GM23338 (cell line): Measurements from ENCODE around the gene COMMD10. TPM values are rescaled to one million over a fixed set of nuclear protein-coding genes. Genes with fewer than 3 reads are reported as not detected.

Source experiments
- ATAC-seq: fragments of 200-7000 bp; cut with Tn5 transposase; 3 replicates; pipeline ENCODE4 v1.9.1; 2020
- DNase-seq: peaks from one replicate; pipeline ENCODE4 v3.0.0-alpha.2; 2015; ENCODE audit warnings: low spot score
- H2AFZ ChIP-seq: fragments of 200-600 bp; sonication (generic); 2 replicates; pipeline ENCODE4 v1.8.0; 2016; ENCODE audit warnings: antibody characterized with exemption, mild to moderate bottlenecking, moderate library complexity
- H3F3A ChIP-seq: fragments of 200-600 bp; sonication (generic); replicated peaks from 2 replicates; pipeline ENCODE4 v1.8.0; 2017; ENCODE audit warnings: antibody characterized with exemption, mixed run types, low read depth
- H3K27ac ChIP-seq: fragments of 200-600 bp; sonication (generic); 2 replicates; pipeline ENCODE4 v1.6.1; 2016; ENCODE audit warnings: low read depth
- H3K27me3 ChIP-seq: fragments of 200-600 bp; sonication (generic); 2 replicates; pipeline ENCODE4 v1.8.0; 2016; ENCODE audit warnings: mild to moderate bottlenecking, mixed run types, moderate library complexity; ENCODE audit not compliant: insufficient read depth
- H3K36me3 ChIP-seq: fragments of 200-600 bp; sonication (generic); 2 replicates; pipeline ENCODE4 v1.8.0; 2016; ENCODE audit warnings: mild to moderate bottlenecking; ENCODE audit not compliant: insufficient read depth
- H3K4me1 ChIP-seq: fragments of 200-600 bp; sonication (generic); 2 replicates; pipeline ENCODE4 v1.8.0; 2016; ENCODE audit warnings: mild to moderate bottlenecking, moderate library complexity; ENCODE audit not compliant: insufficient read depth
- H3K4me2 ChIP-seq: fragments of 200-600 bp; sonication (generic); 2 replicates; pipeline ENCODE4 v1.7.1; 2017; ENCODE audit warnings: mixed run types
- H3K4me3 ChIP-seq: fragments of 200-600 bp; sonication (generic); 2 replicates; pipeline ENCODE4 v1.6.1; 2016; ENCODE audit warnings: mixed run types
- H3K79me2 ChIP-seq: fragments of 200-600 bp; sonication (generic); replicated peaks from 2 replicates; pipeline ENCODE4 v1.8.0; 2017; ENCODE audit warnings: mild to moderate bottlenecking; ENCODE audit not compliant: insufficient read depth
- H3K9me2 ChIP-seq: fragments of 200-600 bp; sonication (generic); 2 replicates; pipeline ENCODE4 v1.8.0; 2017; ENCODE audit not compliant: insufficient read depth
- H4K20me1 ChIP-seq: fragments of 200-600 bp; sonication (generic); replicated peaks from 2 replicates; pipeline ENCODE4 v1.8.0; 2017; ENCODE audit warnings: mild to moderate bottlenecking; ENCODE audit not compliant: insufficient read depth
- H3K27ac Mint-ChIP-seq: 2 replicates; pipeline ENCODE4 v1.8.0; 2020; ENCODE audit warnings: inconsistent platforms, mild to moderate bottlenecking, moderate library complexity, mixed read lengths
- H3K27me3 Mint-ChIP-seq: 3 replicates; pipeline ENCODE4 v1.8.0; 2022; ENCODE audit warnings: low read depth, mild to moderate bottlenecking, moderate library complexity, mixed read lengths, inconsistent platforms; ENCODE audit not compliant: insufficient read depth, poor library complexity
- H3K36me3 Mint-ChIP-seq: 3 replicates; pipeline ENCODE4 v1.8.0; 2021; ENCODE audit warnings: low read depth, mild to moderate bottlenecking, inconsistent platforms, moderate library complexity, mixed read lengths
- H3K4me1 Mint-ChIP-seq: 3 replicates; pipeline ENCODE4 v1.8.0; 2020; ENCODE audit warnings: mild to moderate bottlenecking, inconsistent platforms, mixed read lengths
- H3K4me3 Mint-ChIP-seq: 3 replicates; pipeline ENCODE4 v1.8.0; 2021; ENCODE audit warnings: moderate library complexity, mild to moderate bottlenecking, inconsistent platforms, mixed read lengths
- H3K9me3 Mint-ChIP-seq: 3 replicates; pipeline ENCODE4 v1.8.0; 2020; ENCODE audit warnings: moderate library complexity, mild to moderate bottlenecking, inconsistent platforms, mixed read lengths
- CREB1 ChIP-seq: fragments of 250-450 bp; sonication (Bioruptor Pico); IDR thresholded peaks from 2 replicates; pipeline ENCODE4 v1.5.0; 2020; ENCODE audit warnings: low read depth, mild to moderate bottlenecking, moderate library complexity
- EZH2 ChIP-seq: fragments of 200-600 bp; sonication (generic); IDR thresholded peaks from one replicate; pipeline ENCODE4 v1.8.0; 2017; ENCODE audit warnings: antibody characterized with exemption, mild to moderate bottlenecking, low read depth; ENCODE audit not compliant: unreplicated experiment
- EZH2phosphoT487 ChIP-seq: fragments of 200-600 bp; sonication (generic); IDR thresholded peaks from one replicate; pipeline ENCODE4 v1.8.1; 2018; ENCODE audit warnings: antibody characterized with exemption; ENCODE audit not compliant: unreplicated experiment
- JUNB ChIP-seq: IDR thresholded peaks from one replicate; pipeline ENCODE4 v1.6.1; 2016; ENCODE audit warnings: antibody characterized with exemption; ENCODE audit not compliant: unreplicated experiment
- NANOG ChIP-seq: IDR thresholded peaks from 2 replicates; pipeline ENCODE4 v1.6.1; 2016; ENCODE audit warnings: antibody characterized with exemption, borderline replicate concordance
- POLR2AphosphoS5 ChIP-seq: IDR thresholded peaks from 2 replicates; pipeline ENCODE4 v1.6.1; 2016; ENCODE audit warnings: antibody characterized with exemption, low read depth
- STAT1 ChIP-seq: IDR thresholded peaks from one replicate; pipeline ENCODE4 v1.6.1; 2016; ENCODE audit warnings: antibody characterized with exemption; ENCODE audit not compliant: unreplicated experiment
- ZNF114 ChIP-seq: fragments of 250-450 bp; sonication (Bioruptor Pico); IDR thresholded peaks from 2 replicates; pipeline ENCODE4 v1.5.0; 2020; ENCODE audit warnings: mild to moderate bottlenecking, moderate library complexity
- ZNF331 ChIP-seq: fragments of 250-450 bp; sonication (Bioruptor Pico); IDR thresholded peaks from 2 replicates; pipeline ENCODE4 v1.5.0; 2020; ENCODE audit warnings: low read depth, mild to moderate bottlenecking, moderate library complexity
- polyA plus RNA-seq: library from polyadenylated mRNA; unstranded; fragments of >200 nt; fragmentation: Nextera tagmentation; extraction: Ambion mirVana; gene quantifications from 2 replicates; pipeline ENCODE4 v1.2.1, GENCODE V29; 2016
- total RNA-seq: library from RNA; depleted of rRNA; stranded (reverse); fragments of >200 nt; shearing (Covaris generic); gene quantifications from 2 replicates; pipeline ENCODE4 v1.2.3, GENCODE V29; 2014
- TF ChIP-seq, protein P1 (sequence below), 2 experiments: fragments of 200-600 bp in 1 of 2; sonication (generic) in 1 of 2; conservative IDR thresholded peaks; 2 replicates each; pipeline versions ENCODE4 v1.5.1 to v1.6.1; 2016 to 2017; ENCODE audit warnings: antibody characterized with exemption in 2 of 2, low read depth in 2 of 2, mild to moderate bottlenecking in 2 of 2, moderate library complexity in 1 of 2
- TF ChIP-seq, protein P2 (sequence below): IDR thresholded peaks from one replicate; pipeline ENCODE4 v1.6.1; 2018; ENCODE audit warnings: antibody characterized with exemption; ENCODE audit not compliant: unreplicated experiment
- TF ChIP-seq, protein P3 (sequence below): fragments of 250-450 bp; sonication (Bioruptor Pico); IDR thresholded peaks from 2 replicates; pipeline ENCODE4 v1.5.0; 2020; ENCODE audit warnings: mild to moderate bottlenecking, moderate library complexity
- TF ChIP-seq, protein P4 (sequence below): IDR thresholded peaks from 2 replicates; pipeline ENCODE4 v1.6.1; 2016; ENCODE audit warnings: antibody characterized with exemption

COMMD10 gene
- total and polyA plus RNA-seq, 2 experiments from 2014 or later, result 58.5 to 84.0 TPM

DNA sequence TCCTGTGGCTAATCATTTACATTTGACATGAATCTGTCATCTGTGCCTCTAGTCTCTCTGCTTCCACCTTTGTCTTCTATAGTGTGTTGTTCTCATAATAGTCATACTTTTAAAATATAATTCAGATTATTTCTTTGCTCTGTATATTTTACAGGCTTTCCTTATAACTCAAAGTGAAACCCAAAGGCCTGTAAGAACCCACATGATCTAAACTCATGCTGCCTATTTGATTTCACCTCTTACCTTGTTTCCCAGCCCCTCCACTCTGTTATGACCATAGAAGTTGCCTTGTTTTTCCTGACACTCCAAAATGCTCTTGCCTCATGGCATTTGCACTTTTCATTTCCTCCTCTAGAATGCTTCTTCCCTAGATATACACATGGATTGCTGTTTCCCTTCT, 74.2 kb downstream of the COMMD10 start:
- Mint-ChIP-seq H3K27ac (no peak overlapping the region), H3K9me3 (no peaks in the 10 kb centered on the region), H3K4me1 (peaks cover 3% of the 10 kb centered on the region; the same call in 1 of the 3 replicates), H3K27me3 (no peaks in the 10 kb centered on the region), H3K4me3 (no peak overlapping the region), H3K36me3 (no peaks in the 10 kb centered on the region)
- Histone ChIP-seq H3K4me2 (no peak overlapping the region), H3K4me1 (no peaks in the 10 kb centered on the region), H3K27me3 (no peaks in the 10 kb centered on the region), H2AFZ (no peak overlapping the region), H3K27ac (no peak overlapping the region), H3K79me2 (0 out of 2 replicates have a peak, but pooled peaks cover 4% of the 10 kb centered on the region), H3F3A (no peaks in the 10 kb centered on the region), H3K4me3 (no peak overlapping the region), H4K20me1 (no peaks in the 10 kb centered on the region), H3K36me3 (no peaks in the 10 kb centered on the region), H3K9me2 (no peaks in the 10 kb centered on the region)
- TF ChIP-seq, protein P1, sequence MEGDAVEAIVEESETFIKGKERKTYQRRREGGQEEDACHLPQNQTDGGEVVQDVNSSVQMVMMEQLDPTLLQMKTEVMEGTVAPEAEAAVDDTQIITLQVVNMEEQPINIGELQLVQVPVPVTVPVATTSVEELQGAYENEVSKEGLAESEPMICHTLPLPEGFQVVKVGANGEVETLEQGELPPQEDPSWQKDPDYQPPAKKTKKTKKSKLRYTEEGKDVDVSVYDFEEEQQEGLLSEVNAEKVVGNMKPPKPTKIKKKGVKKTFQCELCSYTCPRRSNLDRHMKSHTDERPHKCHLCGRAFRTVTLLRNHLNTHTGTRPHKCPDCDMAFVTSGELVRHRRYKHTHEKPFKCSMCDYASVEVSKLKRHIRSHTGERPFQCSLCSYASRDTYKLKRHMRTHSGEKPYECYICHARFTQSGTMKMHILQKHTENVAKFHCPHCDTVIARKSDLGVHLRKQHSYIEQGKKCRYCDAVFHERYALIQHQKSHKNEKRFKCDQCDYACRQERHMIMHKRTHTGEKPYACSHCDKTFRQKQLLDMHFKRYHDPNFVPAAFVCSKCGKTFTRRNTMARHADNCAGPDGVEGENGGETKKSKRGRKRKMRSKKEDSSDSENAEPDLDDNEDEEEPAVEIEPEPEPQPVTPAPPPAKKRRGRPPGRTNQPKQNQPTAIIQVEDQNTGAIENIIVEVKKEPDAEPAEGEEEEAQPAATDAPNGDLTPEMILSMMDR (conservative IDR thresholded peaks at IDR 0.05; ENCODE audit: low read depth in 2 of 2), result no peak
- TF ChIP-seq ZNF331 (CRISPR knock-in tag) (no peak), EZH2phosphoT487 (no peak), CREB1 (no peak), POLR2AphosphoS5 (no peak), ZNF114 (CRISPR knock-in tag) (no peak), JUNB (no peak), EZH2 (no peak), NANOG (no peak), STAT1 (no peak)
- TF ChIP-seq, protein P2, sequence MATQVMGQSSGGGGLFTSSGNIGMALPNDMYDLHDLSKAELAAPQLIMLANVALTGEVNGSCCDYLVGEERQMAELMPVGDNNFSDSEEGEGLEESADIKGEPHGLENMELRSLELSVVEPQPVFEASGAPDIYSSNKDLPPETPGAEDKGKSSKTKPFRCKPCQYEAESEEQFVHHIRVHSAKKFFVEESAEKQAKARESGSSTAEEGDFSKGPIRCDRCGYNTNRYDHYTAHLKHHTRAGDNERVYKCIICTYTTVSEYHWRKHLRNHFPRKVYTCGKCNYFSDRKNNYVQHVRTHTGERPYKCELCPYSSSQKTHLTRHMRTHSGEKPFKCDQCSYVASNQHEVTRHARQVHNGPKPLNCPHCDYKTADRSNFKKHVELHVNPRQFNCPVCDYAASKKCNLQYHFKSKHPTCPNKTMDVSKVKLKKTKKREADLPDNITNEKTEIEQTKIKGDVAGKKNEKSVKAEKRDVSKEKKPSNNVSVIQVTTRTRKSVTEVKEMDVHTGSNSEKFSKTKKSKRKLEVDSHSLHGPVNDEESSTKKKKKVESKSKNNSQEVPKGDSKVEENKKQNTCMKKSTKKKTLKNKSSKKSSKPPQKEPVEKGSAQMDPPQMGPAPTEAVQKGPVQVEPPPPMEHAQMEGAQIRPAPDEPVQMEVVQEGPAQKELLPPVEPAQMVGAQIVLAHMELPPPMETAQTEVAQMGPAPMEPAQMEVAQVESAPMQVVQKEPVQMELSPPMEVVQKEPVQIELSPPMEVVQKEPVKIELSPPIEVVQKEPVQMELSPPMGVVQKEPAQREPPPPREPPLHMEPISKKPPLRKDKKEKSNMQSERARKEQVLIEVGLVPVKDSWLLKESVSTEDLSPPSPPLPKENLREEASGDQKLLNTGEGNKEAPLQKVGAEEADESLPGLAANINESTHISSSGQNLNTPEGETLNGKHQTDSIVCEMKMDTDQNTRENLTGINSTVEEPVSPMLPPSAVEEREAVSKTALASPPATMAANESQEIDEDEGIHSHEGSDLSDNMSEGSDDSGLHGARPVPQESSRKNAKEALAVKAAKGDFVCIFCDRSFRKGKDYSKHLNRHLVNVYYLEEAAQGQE, result no peak
- TF ChIP-seq, protein P3, sequence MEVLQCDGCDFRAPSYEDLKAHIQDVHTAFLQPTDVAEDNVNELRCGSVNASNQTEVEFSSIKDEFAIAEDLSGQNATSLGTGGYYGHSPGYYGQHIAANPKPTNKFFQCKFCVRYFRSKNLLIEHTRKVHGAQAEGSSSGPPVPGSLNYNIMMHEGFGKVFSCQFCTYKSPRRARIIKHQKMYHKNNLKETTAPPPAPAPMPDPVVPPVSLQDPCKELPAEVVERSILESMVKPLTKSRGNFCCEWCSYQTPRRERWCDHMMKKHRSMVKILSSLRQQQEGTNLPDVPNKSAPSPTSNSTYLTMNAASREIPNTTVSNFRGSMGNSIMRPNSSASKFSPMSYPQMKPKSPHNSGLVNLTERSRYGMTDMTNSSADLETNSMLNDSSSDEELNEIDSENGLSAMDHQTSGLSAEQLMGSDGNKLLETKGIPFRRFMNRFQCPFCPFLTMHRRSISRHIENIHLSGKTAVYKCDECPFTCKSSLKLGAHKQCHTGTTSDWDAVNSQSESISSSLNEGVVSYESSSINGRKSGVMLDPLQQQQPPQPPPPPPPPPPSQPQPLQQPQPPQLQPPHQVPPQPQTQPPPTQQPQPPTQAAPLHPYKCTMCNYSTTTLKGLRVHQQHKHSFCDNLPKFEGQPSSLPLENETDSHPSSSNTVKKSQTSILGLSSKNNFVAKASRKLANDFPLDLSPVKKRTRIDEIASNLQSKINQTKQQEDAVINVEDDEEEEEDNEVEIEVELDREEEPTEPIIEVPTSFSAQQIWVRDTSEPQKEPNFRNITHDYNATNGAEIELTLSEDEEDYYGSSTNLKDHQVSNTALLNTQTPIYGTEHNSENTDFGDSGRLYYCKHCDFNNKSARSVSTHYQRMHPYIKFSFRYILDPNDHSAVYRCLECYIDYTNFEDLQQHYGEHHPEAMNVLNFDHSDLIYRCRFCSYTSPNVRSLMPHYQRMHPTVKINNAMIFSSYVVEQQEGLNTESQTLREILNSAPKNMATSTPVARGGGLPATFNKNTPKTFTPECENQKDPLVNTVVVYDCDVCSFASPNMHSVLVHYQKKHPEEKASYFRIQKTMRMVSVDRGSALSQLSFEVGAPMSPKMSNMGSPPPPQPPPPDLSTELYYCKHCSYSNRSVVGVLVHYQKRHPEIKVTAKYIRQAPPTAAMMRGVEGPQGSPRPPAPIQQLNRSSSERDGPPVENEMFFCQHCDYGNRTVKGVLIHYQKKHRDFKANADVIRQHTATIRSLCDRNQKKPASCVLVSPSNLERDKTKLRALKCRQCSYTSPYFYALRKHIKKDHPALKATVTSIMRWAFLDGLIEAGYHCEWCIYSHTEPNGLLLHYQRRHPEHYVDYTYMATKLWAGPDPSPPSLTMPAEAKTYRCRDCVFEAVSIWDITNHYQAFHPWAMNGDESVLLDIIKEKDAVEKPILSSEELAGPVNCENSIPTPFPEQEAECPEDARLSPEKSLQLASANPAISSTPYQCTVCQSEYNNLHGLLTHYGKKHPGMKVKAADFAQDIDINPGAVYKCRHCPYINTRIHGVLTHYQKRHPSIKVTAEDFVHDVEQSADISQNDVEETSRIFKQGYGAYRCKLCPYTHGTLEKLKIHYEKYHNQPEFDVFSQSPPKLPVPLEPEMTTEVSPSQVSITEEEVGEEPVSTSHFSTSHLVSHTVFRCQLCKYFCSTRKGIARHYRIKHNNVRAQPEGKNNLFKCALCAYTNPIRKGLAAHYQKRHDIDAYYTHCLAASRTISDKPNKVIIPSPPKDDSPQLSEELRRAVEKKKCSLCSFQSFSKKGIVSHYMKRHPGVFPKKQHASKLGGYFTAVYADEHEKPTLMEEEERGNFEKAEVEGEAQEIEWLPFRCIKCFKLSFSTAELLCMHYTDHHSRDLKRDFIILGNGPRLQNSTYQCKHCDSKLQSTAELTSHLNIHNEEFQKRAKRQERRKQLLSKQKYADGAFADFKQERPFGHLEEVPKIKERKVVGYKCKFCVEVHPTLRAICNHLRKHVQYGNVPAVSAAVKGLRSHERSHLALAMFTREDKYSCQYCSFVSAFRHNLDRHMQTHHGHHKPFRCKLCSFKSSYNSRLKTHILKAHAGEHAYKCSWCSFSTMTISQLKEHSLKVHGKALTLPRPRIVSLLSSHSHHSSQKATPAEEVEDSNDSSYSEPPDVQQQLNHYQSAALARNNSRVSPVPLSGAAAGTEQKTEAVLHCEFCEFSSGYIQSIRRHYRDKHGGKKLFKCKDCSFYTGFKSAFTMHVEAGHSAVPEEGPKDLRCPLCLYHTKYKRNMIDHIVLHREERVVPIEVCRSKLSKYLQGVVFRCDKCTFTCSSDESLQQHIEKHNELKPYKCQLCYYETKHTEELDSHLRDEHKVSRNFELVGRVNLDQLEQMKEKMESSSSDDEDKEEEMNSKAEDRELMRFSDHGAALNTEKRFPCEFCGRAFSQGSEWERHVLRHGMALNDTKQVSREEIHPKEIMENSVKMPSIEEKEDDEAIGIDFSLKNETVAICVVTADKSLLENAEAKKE, result no peak
- TF ChIP-seq, protein P4, sequence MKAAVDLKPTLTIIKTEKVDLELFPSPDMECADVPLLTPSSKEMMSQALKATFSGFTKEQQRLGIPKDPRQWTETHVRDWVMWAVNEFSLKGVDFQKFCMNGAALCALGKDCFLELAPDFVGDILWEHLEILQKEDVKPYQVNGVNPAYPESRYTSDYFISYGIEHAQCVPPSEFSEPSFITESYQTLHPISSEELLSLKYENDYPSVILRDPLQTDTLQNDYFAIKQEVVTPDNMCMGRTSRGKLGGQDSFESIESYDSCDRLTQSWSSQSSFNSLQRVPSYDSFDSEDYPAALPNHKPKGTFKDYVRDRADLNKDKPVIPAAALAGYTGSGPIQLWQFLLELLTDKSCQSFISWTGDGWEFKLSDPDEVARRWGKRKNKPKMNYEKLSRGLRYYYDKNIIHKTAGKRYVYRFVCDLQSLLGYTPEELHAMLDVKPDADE, result no peak
- DNase-seq, result no peak
- ATAC-seq, result no peak
